ENCODE results near the gene STK32B. TPM values are rescaled to one million over a fixed set of nuclear protein-coding genes. Genes with fewer than 3 reads are reported as not detected.

The STK32B gene
- total RNA-seq, 4 donors from 2014 or later = 3.0 to 33.8 (median 4.3) TPM

- no peak for TF ChIP-seq POLR2A (IDR thresholded peaks at IDR 0.05)
- no peak for TF ChIP-seq CTCF (IDR thresholded peaks at IDR 0.05)
- DNase-seq = no peak
- H3K9me3 ChIP-seq = no peaks in the 10 kb centered on the region
- no peaks in the 10 kb centered on the region for H3K36me3 ChIP-seq
- H3K27me3 ChIP-seq = no peaks in the 10 kb centered on the region
- no peak overlapping the region for H3K4me3 ChIP-seq
- no peaks in the 10 kb centered on the region for H3K4me1 ChIP-seq
- no peak overlapping the region for H3K27ac ChIP-seq
- intact Hi-C loops (cut with DNase I; ENCODE audit: low total_unique reads) = no loop called here
Measured at GRCh38 chr4:5029447-5029846, 21.8 kb upstream of the STK32B start.

GRCh38 chr4:5030221-5030620 is 21.1 kb upstream of the STK32B start:
- H3K27me3 ChIP-seq = no peaks in the 10 kb centered on the region
- intact Hi-C loops (cut with DNase I; ENCODE audit: low total_unique reads) = no loop called here
- H3K36me3 ChIP-seq = no peaks in the 10 kb centered on the region

GRCh38 chr4:5030927-5031326 is 20.4 kb upstream of the STK32B start:
- intact Hi-C loops (cut with DNase I; ENCODE audit: low total_unique reads) = no loop called here
- H3K9me3 ChIP-seq = no peaks in the 10 kb centered on the region
- no peaks in the 10 kb centered on the region for H3K27me3 ChIP-seq
- no peaks in the 10 kb centered on the region for H3K4me1 ChIP-seq
- TF ChIP-seq POLR2A (IDR thresholded peaks at IDR 0.05) (no peak), CTCF (IDR thresholded peaks at IDR 0.05) (no peak)
- no peak overlapping the region for H3K27ac ChIP-seq
- no peak overlapping the region for H3K4me3 ChIP-seq
- no peaks in the 10 kb centered on the region for H3K36me3 ChIP-seq
- DNase-seq = no peak

More at GRCh38 chr4:5030221-5030620, 21.1 kb upstream of the STK32B start:
- TF ChIP-seq POLR2A (IDR thresholded peaks at IDR 0.05) = no peak
- TF ChIP-seq CTCF (IDR thresholded peaks at IDR 0.05) = no peak
- no peak for DNase-seq
- H3K9me3 ChIP-seq = no peaks in the 10 kb centered on the region
- no peak overlapping the region for H3K27ac ChIP-seq
- H3K4me1 ChIP-seq = no peaks in the 10 kb centered on the region
- H3K4me3 ChIP-seq = no peak overlapping the region

GRCh38 chr4:5032813-5033212 is 18.5 kb upstream of the STK32B start:
- H3K9me3 ChIP-seq = no peaks in the 10 kb centered on the region
- H3K4me1 ChIP-seq = no peaks in the 10 kb centered on the region
- peak overlapping the region; percentile 20 to 22 for H3K27ac ChIP-seq
- H3K36me3 ChIP-seq = no peaks in the 10 kb centered on the region
- no peak overlapping the region for H3K4me3 ChIP-seq
- TF ChIP-seq POLR2A (IDR thresholded peaks at IDR 0.05) (no peak), CTCF (IDR thresholded peaks at IDR 0.05) (no peak)
- H3K27me3 ChIP-seq = no peaks in the 10 kb centered on the region
- no peak for DNase-seq
- intact Hi-C loops (cut with DNase I; ENCODE audit: low total_unique reads) = no loop called here

- H3K36me3 ChIP-seq = no peaks in the 10 kb centered on the region
- DNase-seq = peak; percentile 27 to 55
- H3K9me3 ChIP-seq = no peaks in the 10 kb centered on the region
- H3K27ac ChIP-seq = peak overlapping the region; percentile 22 to 34
- no peaks in the 10 kb centered on the region for H3K4me1 ChIP-seq
- no peak overlapping the region for H3K4me3 ChIP-seq
- no peak for TF ChIP-seq POLR2A (IDR thresholded peaks at IDR 0.05)
- TF ChIP-seq CTCF (IDR thresholded peaks at IDR 0.05) = no peak
- H3K27me3 ChIP-seq = no peaks in the 10 kb centered on the region
- intact Hi-C loops (cut with DNase I; ENCODE audit: low total_unique reads) = no loop called here
Measured at GRCh38 chr4:5033281-5033841, 17.9 kb upstream of the STK32B start.
